Colonic mucosa (tissue), 4 donors: Measurements from ENCODE around the gene LUZP1. TPM values are rescaled to one million over a fixed set of nuclear protein-coding genes. Genes with fewer than 3 reads are reported as not detected.

Experiments used
- DNase-seq: peaks from one replicate; pipeline ENCODE4 v3.0.0-alpha.2; 2020
- H3K27ac ChIP-seq: fragments of 200-600 bp; one replicate; pipeline ENCODE4 v1.8.0; 2021
- H3K27me3 ChIP-seq: fragments of 200-600 bp; one replicate; pipeline ENCODE4 v1.8.0; 2021
- H3K36me3 ChIP-seq: fragments of 200-600 bp; one replicate; pipeline ENCODE4 v1.8.0; 2021
- H3K4me1 ChIP-seq: fragments of 200-600 bp; one replicate; pipeline ENCODE4 v1.8.0; 2021; ENCODE audit warnings: mild to moderate bottlenecking
- H3K4me3 ChIP-seq: fragments of 200-600 bp; one replicate; pipeline ENCODE4 v1.8.0; 2021
- H3K9ac ChIP-seq, 2 donors: one replicate each; pipeline ENCODE4 v1.7.0; 2013; ENCODE audit warnings: control low read depth in 2 of 2, low read depth in 2 of 2, low read length in 2 of 2
- H3K9me3 ChIP-seq: fragments of 200-600 bp; one replicate; pipeline ENCODE4 v1.8.0; 2021
- CTCF ChIP-seq: fragments of 200-600 bp; IDR thresholded peaks from one replicate; pipeline ENCODE4 v1.8.0; 2022; ENCODE audit warnings: antibody characterized with exemption, mild to moderate bottlenecking
- intact Hi-C: fragments of 100-400 bp; cut with DNase I; formaldehyde crosslinking; loops from one replicate; pipeline ENCODE4 v1.14.1; 2022
- total RNA-seq, 2 donors: library from RNA; stranded (reverse); fragmentation: NEBNext Ultra II Directional in 1 of 2; extraction: Animal tissue kit (Norgen Biotek cat#: 25700) in 1 of 2; gene quantifications; one replicate each; pipeline ENCODE4 v1.2.1, GENCODE V29; 2021
- donor health status: healthy.
- donor health status: DM: no; HTN: no; CAD: no.
- donor health status: DM: no; HTN: no; CAD: no.

LUZP1 gene
- total RNA-seq, 2 donors from 2014 or later, result 42.4 to 50.4 TPM

- TF ChIP-seq CTCF, result no peak
- Histone ChIP-seq H3K9ac (no peak overlapping the region), H3K36me3 (no peaks in the 10 kb centered on the region), H3K4me3 (no peak overlapping the region), H3K9me3 (no peaks in the 10 kb centered on the region), H3K27ac (no peak overlapping the region), H3K4me1 (no peaks in the 10 kb centered on the region), H3K27me3 (no peaks in the 10 kb centered on the region)
- no peak for DNase-seq
- intact Hi-C loops, result no loop called here
Observed at GRCh38 chr1:23120383-23120782, 48.3 kb downstream of the LUZP1 start.

GRCh38 chr1:23118957-23119792 is 49.5 kb downstream of the LUZP1 start:
- Histone ChIP-seq H3K36me3 (no peaks in the 10 kb centered on the region), H3K9me3 (no peaks in the 10 kb centered on the region), H3K4me1 (no peaks in the 10 kb centered on the region), H3K4me3 (no peak overlapping the region), H3K27me3 (no peaks in the 10 kb centered on the region), H3K9ac (peak overlapping the region in 1 of 2 donors; percentile 2), H3K27ac (peak overlapping the region; percentile 39)
- TF ChIP-seq CTCF, result no peak
- intact Hi-C loops, result no loop called here
- DNase-seq, result no peak

GRCh38 chr1:23118407-23118806 is 50.2 kb downstream of the LUZP1 start:
- intact Hi-C loops, result no loop called here
- Histone ChIP-seq H3K36me3 (no peaks in the 10 kb centered on the region), H3K4me1 (no peaks in the 10 kb centered on the region), H3K27me3 (no peaks in the 10 kb centered on the region), H3K9me3 (no peaks in the 10 kb centered on the region), H3K9ac (no peak overlapping the region), H3K27ac (peak overlapping the region; percentile 39), H3K4me3 (no peak overlapping the region)
- TF ChIP-seq CTCF, result no peak
- no peak for DNase-seq

GRCh38 chr1:23116921-23117699 is 51.5 kb downstream of the LUZP1 start:
- Histone ChIP-seq H3K27ac (no peak overlapping the region), H3K36me3 (no peaks in the 10 kb centered on the region), H3K9me3 (no peaks in the 10 kb centered on the region), H3K4me1 (no peaks in the 10 kb centered on the region), H3K27me3 (no peaks in the 10 kb centered on the region), H3K4me3 (no peak overlapping the region), H3K9ac (no peak overlapping the region)
- DNase-seq, result peak; percentile 9
- intact Hi-C loops, result no loop called here
- TF ChIP-seq CTCF, result no peak

- peak; percentile 12 for DNase-seq
- Histone ChIP-seq H3K9me3 (no peaks in the 10 kb centered on the region), H3K36me3 (no peaks in the 10 kb centered on the region), H3K4me1 (no peaks in the 10 kb centered on the region), H3K27me3 (no peaks in the 10 kb centered on the region), H3K27ac (no peak overlapping the region), H3K9ac (no peak overlapping the region), H3K4me3 (no peak overlapping the region)
- no peak for TF ChIP-seq CTCF
- intact Hi-C loops, result no loop called here
Observed at GRCh38 chr1:23116216-23116836, 52.3 kb downstream of the LUZP1 start.
